Astrocyte (in vitro differentiated cells and primary cell): Measurements from ENCODE around the gene ITCH.

Experiments
- EZH2 ChIP-seq: IDR thresholded peaks from 2 replicates; pipeline ENCODE4 v1.6.1; 2012; ENCODE audit warnings: mild to moderate bottlenecking, low read length, inconsistent platforms; ENCODE audit not compliant: insufficient read depth
- TF ChIP-seq, protein P1 (sequence below): IDR thresholded peaks from 2 replicates; pipeline ENCODE4 v1.5.1; 2011; ENCODE audit warnings: low read depth, mild to moderate bottlenecking, inconsistent platforms, low read length, moderate library complexity; ENCODE audit not compliant: insufficient read depth

DNA sequence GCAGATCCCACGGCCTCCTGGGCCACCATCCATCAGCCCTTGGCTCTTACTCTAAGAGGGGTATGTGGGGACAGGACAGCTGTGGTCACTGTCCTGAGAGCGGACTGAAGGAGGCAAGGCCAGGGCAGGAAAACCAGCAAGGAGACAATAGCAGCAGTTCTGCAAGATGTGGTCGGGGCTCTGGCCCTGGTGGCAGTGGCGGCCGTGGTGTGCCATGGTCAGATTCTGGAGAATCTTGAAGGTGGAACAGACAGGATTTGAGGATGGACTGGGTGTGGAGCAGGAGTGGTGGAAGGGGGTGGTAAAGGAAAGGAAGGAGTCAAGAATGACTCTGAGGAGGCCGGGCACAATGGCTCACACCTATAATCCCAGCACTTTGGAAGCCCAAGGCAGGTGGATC, 189.5 kb downstream of the ITCH start:
- TF ChIP-seq, protein P1, sequence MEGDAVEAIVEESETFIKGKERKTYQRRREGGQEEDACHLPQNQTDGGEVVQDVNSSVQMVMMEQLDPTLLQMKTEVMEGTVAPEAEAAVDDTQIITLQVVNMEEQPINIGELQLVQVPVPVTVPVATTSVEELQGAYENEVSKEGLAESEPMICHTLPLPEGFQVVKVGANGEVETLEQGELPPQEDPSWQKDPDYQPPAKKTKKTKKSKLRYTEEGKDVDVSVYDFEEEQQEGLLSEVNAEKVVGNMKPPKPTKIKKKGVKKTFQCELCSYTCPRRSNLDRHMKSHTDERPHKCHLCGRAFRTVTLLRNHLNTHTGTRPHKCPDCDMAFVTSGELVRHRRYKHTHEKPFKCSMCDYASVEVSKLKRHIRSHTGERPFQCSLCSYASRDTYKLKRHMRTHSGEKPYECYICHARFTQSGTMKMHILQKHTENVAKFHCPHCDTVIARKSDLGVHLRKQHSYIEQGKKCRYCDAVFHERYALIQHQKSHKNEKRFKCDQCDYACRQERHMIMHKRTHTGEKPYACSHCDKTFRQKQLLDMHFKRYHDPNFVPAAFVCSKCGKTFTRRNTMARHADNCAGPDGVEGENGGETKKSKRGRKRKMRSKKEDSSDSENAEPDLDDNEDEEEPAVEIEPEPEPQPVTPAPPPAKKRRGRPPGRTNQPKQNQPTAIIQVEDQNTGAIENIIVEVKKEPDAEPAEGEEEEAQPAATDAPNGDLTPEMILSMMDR = no peak
- TF ChIP-seq EZH2 = no peak
